GM12891 (cell line): ENCODE results near the gene ZNF776.
"Not testable (repeated sequence)": the region's sequence is repeated elsewhere in the genome, so short reads cannot be mapped to it uniquely, and the experiment has no call there.

Source experiments
- DNase-seq: peaks from one replicate; pipeline ENCODE4 v3.0.0; 2011; ENCODE audit warnings: low spot score; ENCODE audit not compliant: insufficient read length
- FAIRE-seq: peaks from 2 replicates; lab custom pipeline; 2011; peaks lifted over from hg19 to GRCh38; lab: Jason Lieb, UNC
- PAX5 ChIP-seq: IDR thresholded peaks from 2 replicates; pipeline ENCODE4 v1.6.1; 2011; ENCODE audit warnings: low read length, moderate library complexity, mild to moderate bottlenecking; ENCODE audit not compliant: insufficient read depth, severe bottlenecking
- POLR2A ChIP-seq: IDR thresholded peaks from 2 replicates; pipeline ENCODE4 v1.6.1; 2011; ENCODE audit warnings: low read depth, low read length, control low read depth
- POLR2AphosphoS5 ChIP-seq: IDR thresholded peaks from 2 replicates; pipeline ENCODE4 v1.6.1; 2011; ENCODE audit warnings: low read depth, low read length, control low read depth
- POU2F2 ChIP-seq: IDR thresholded peaks from 2 replicates; pipeline ENCODE4 v1.6.1; 2011; ENCODE audit warnings: low read depth, mild to moderate bottlenecking, control low read depth, low read length, moderate library complexity
- SPI1 ChIP-seq: IDR thresholded peaks from 2 replicates; pipeline ENCODE4 v1.6.1; 2011; ENCODE audit warnings: low read depth, low read length, control low read depth
- TAF1 ChIP-seq: IDR thresholded peaks from 2 replicates; pipeline ENCODE4 v1.6.1; 2011; ENCODE audit warnings: low read depth, low read length, control low read depth

Gene ZNF776

GRCh38 chr19:57779220-57779845 is 32.7 kb downstream of the ZNF776 start:
- FAIRE-seq (no peak), DNase-seq (no peak)
- TF ChIP-seq POLR2AphosphoS5 (no peak), POU2F2 (no peak), SPI1 (no peak), PAX5 (no peak), POLR2A (no peak), TAF1 (no peak)

- DNase-seq = no peak
- no peak for FAIRE-seq
- TF ChIP-seq POU2F2 = no peak
- TF ChIP-seq PAX5 = no peak
- TF ChIP-seq TAF1 = no peak
- TF ChIP-seq POLR2A = no peak
- no peak for TF ChIP-seq SPI1
- TF ChIP-seq POLR2AphosphoS5 = no peak
Measured at GRCh38 chr19:57786286-57786685, 39.7 kb downstream of the ZNF776 start.

DNA sequence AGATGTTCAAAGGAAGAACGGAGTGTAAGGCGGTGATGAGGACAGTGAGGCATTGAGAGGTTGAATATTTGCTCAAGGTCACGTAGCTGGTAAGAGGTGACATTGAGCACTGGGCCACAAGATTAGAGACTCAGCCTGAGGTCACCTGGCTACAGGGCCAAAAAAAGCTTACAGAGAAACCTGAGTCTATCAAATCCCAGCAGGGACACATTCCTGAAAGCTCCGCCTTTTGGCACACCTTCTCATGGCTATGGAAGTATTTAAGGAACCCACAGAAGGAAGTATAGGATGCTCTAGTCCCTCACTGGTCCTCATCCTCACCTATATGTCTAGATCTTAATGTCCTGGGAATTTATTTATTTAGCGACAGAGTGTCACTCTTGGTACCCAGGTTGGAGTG is 40.3 kb downstream of the ZNF776 start:
- TF ChIP-seq SPI1 (no peak), POLR2AphosphoS5 (no peak), TAF1 (no peak), POU2F2 (no peak), PAX5 (no peak), POLR2A (no peak)
- DNase-seq = no peak
- FAIRE-seq = no peak

DNA sequence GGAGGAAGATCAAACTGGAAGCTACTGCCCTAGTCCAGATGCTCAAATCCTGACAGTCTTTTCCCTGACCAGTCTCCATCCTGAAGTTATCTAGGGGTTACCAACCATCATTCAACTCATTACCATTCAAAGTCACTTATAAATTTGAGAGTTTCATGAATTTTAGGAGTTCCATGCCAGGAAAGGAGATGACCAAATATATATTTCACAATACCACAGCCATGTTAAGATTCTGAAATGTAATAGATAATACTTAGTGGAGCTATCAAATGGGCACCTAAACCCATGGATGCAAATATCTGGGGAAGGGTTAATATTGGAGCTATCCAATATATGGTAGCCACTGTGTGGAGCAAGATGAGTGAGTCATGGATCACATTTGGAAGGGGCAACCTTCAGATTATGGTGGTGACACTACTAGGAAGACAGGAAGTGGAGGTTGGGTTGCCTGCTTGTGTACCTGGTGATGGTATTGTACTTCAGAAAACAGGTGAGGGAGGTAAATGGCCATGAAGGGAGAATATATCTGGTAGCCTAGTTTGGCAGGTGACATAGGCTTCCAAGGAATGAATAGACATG is 41.6 kb downstream of the ZNF776 start:
- DNase-seq (no peak), FAIRE-seq (peak; percentile 13)
- TF ChIP-seq PAX5 = no peak
- no peak for TF ChIP-seq SPI1
- no peak for TF ChIP-seq POLR2AphosphoS5
- TF ChIP-seq POU2F2 = no peak
- no peak for TF ChIP-seq POLR2A
- no peak for TF ChIP-seq TAF1

DNA sequence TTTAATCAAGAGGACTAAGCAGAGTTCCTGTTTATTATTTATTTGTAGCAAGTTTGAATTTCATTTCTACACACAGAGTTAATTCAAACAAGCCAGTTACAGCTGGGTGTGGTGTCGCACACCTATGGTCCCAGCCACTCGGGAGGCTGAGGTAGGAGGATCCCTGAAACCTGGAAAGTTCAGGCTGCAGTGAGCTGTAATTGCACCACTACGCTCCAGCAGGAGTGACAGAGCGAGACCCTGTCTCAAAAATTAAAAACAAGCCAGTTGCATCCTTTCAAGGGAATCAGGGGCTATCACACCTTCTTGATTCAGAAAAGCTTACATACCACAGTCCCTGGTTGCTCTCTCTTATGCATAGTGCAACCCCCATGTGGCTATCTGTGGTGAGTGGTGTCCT is 42.7 kb downstream of the ZNF776 start:
- DNase-seq (no peak), FAIRE-seq (peak; percentile 16)
- TF ChIP-seq TAF1 (no peak), POLR2A (no peak), PAX5 (no peak), POLR2AphosphoS5 (no peak), SPI1 (no peak), POU2F2 (no peak)

- DNase-seq, FAIRE-seq: not testable (repeated sequence)
Measured at GRCh38 chr19:57796580-57796979, 50.0 kb downstream of the ZNF776 start.

- DNase-seq = no peak
- FAIRE-seq = no peak
- TF ChIP-seq SPI1 (no peak), TAF1 (no peak), POLR2AphosphoS5 (no peak), PAX5 (no peak), POU2F2 (no peak), POLR2A (no peak)
Measured at GRCh38 chr19:57800696-57801095, 54.1 kb downstream of the ZNF776 start.

DNA sequence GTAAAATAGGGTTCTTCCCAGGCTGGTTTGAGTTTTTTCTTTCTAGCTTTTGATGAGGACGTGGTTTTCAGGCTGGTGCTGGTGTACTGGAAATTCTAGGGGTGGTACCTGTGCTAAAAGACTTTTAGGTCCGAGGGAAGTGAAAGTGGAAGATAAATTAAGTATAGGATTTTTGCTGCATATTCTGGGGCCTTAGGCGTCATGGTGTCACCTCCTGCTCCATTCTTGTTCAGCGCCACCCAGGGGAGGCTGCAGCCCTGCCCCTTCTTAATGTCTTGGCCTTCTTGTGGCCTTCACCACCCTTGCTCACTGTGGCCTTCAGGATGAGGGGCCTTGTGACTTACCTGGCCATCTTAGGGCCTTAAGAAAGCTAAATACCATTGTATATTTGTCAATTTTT is 55.7 kb downstream of the ZNF776 start:
- DNase-seq = no peak
- TF ChIP-seq POU2F2 (peak; percentile 36; the same call in 1 of the 2 replicates), SPI1 (peak; percentile 73), POLR2AphosphoS5 (no peak)
- FAIRE-seq = peak; percentile 89

- TF ChIP-seq POLR2A = no peak
- no peak for TF ChIP-seq SPI1
- TF ChIP-seq TAF1 = no peak
- no peak for TF ChIP-seq PAX5
- TF ChIP-seq POU2F2 = no peak
- TF ChIP-seq POLR2AphosphoS5 = no peak
- DNase-seq (no peak), FAIRE-seq (no peak)
Measured at GRCh38 chr19:57803265-57803593, 56.6 kb downstream of the ZNF776 start.

DNA sequence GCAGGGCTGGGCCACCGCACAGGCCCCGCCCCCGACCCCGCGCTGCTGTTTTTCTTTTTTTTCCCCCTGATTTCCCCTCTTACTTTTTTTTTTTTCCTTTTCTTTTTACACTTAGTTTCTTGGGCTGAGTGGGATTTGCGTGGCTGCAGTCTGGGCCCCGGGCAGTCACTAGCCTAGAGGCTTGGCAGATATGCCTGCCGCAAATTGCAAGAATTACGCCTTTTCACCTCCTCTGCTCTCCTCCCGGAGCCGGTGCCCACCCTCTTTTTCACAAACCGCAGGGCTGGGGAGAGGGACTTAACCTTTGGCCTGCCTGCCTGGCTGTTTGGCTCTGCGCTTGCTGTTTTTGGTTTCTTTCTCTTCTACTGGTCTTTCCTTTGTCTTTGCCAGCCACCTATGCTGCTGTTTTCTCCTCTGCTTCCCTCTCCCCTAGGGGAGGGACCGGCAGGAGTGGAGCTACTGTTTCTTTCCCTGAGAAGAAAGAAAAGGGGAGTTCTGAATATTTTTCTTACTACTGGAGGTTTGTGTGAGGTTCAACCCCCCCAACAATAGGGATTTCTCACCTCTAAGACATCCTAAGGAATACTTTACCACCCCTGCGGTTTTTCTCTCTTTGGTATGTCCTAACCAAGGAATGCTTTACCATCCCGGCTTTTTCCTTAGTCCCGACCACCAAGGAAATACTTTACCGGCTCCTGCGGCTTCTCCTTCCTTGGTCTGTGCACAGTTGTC is 57.1 kb downstream of the ZNF776 start:
- TF ChIP-seq POU2F2 (no peak), TAF1 (no peak), POLR2AphosphoS5 (no peak), SPI1 (no peak), POLR2A (no peak), PAX5 (no peak)
- DNase-seq (no peak), FAIRE-seq (no peak)
